ENCODE data around the gene LPAR5.

GRCh38 chr12:6672143-6672542 is 36.4 kb upstream of the LPAR5 start:
- TF ChIP-seq CTCF (IDR thresholded peaks at IDR 0.05) (no peak), ARID4B (CRISPR knock-in tag; IDR thresholded peaks at IDR 0.05; ENCODE audit: borderline replicate concordance) (no peak), MAX (CRISPR knock-in tag; IDR thresholded peaks at IDR 0.05) (no peak), MLX (CRISPR knock-in tag; IDR thresholded peaks at IDR 0.05) (no peak), SP1 (CRISPR knock-in tag; conservative IDR thresholded peaks at IDR 0.05) (no peak), ZBTB21 (CRISPR knock-in tag; IDR thresholded peaks at IDR 0.05; ENCODE audit: borderline replicate concordance) (no peak), FOXK1 (CRISPR knock-in tag; IDR thresholded peaks at IDR 0.05) (no peak), ELF4 (CRISPR knock-in tag; IDR thresholded peaks at IDR 0.05; ENCODE audit: low read depth) (no peak), ATF2 (CRISPR knock-in tag; IDR thresholded peaks at IDR 0.05; ENCODE audit: borderline replicate concordance, low read depth) (no peak), ZNF219 (CRISPR knock-in tag; IDR thresholded peaks at IDR 0.05; ENCODE audit: borderline replicate concordance) (no peak), ATF3 (CRISPR knock-in tag; conservative IDR thresholded peaks at IDR 0.05) (no peak), NFYB (CRISPR knock-in tag; conservative IDR thresholded peaks at IDR 0.05; ENCODE audit: low read depth) (no peak), USF2 (CRISPR knock-in tag; IDR thresholded peaks at IDR 0.05) (no peak), TP53 (CRISPR knock-in tag; IDR thresholded peaks at IDR 0.05) (no peak)

Data from WTC11 (cell line).